ENCODE measurements around the gene RPTOR.

DNA sequence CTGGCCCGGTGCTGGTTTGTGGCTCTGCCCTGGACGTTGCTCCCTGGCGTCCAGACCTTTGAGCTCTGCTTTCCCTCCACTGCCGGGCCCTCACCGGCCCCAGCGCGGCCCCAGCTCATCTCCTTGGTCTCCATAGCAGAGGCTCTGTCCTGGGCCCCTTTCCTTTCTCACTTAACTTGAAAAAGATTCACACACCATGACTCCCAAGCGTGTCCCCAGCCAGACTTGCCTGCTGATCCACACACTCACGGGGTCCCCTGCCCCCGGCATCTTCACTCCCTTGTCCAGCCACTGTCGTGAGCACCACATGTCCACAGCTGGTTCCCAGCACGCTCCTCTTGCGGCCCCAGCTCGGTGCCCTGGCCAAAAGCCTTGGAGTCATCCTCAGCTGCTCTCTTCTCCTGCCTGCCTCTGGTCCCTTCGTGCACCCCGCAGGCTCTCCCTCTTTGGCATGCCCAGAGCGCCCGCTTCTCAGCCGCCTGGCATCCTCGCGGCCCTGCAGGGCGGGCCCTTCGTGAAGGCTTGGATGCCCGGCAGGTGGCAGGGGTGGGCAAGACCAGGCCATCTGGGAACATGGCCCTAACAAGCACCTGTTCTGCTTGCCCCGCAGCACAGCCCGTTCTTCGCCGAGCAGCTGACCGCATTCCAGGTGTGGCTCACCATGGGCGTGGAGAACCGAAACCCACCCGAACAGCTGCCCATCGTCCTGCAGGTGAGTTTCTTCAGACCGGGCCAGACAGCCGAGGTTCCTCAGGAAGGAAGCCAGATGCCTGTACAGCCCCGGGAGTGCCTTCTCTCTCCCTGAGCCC lies 301.4 kb downstream of the RPTOR start:
- TF ChIP-seq, protein P1, sequence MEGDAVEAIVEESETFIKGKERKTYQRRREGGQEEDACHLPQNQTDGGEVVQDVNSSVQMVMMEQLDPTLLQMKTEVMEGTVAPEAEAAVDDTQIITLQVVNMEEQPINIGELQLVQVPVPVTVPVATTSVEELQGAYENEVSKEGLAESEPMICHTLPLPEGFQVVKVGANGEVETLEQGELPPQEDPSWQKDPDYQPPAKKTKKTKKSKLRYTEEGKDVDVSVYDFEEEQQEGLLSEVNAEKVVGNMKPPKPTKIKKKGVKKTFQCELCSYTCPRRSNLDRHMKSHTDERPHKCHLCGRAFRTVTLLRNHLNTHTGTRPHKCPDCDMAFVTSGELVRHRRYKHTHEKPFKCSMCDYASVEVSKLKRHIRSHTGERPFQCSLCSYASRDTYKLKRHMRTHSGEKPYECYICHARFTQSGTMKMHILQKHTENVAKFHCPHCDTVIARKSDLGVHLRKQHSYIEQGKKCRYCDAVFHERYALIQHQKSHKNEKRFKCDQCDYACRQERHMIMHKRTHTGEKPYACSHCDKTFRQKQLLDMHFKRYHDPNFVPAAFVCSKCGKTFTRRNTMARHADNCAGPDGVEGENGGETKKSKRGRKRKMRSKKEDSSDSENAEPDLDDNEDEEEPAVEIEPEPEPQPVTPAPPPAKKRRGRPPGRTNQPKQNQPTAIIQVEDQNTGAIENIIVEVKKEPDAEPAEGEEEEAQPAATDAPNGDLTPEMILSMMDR (conservative IDR thresholded peaks at IDR 0.05; ENCODE audit: low read length) = peak; percentile 78
- no peak for TF ChIP-seq EZH2phosphoT487 (IDR thresholded peaks at IDR 0.05; ENCODE audit: borderline replicate concordance, low read depth, low read length)

Measured in OCI-LY7 (cell line).